ENCODE data around the gene CCDC60.

The CCDC60 gene

DNA sequence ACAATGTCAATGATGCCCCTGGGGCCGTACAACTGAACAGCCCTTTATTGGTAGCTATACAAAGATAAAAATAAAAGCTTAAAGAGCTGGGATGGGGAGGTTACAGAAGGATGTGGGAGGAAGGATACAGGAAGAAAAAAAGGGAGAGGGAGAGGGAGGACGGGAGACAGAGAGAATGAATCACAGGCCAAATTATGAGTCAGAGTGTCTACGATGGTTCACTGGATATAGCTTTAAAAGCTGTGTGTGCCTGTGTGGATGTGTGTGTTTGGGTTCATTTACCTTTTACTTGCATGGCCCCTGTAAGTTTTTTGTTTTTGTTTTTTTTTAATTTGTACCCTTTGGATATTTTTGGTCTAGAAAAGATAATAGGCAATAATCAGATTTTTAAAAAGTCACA lies 111.9 kb downstream of the CCDC60 start:
- DNase-seq (ENCODE audit: low spot score) = no peak

DNA sequence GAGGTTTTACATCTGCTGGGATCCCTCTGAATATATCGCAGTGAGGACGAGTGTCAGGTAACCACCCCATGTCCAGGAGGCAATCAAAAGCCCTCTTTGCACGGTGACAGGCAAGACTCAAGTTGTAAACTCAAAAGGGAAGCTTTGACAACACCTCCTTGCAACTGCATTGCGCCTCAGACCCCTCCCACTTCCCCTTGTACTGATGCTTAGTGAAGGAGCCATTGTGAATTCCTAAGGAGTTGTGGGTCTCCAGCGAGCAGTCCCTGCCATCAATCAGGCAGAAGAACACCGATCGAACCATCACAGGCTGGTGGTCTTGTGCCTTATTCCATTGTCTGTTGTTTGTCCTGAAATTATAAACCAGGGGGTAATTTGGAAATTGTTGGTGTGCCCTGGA lies 112.6 kb downstream of the CCDC60 start:
- DNase-seq (ENCODE audit: low spot score) = no peak

DNA sequence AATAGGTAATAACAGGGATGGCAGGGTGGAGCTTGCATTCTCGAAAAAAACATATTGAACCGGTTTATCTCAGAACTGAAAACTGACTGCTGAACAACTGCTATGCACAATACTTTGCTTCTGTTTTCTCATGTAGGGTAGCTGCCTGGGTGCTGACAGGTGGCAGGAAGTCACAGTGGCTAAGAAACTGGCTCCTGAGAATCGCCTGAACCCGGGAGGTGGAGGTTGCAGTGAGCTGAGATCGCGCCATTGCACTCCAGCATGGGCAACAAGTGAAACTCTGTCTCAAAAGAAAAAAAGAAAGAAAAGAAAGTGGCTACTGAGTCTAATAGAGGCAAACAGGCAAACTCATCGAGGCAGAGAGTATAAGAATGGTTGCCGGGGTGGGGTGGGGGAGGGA lies 113.1 kb downstream of the CCDC60 start:
- DNase-seq (ENCODE audit: low spot score) = no peak

DNA sequence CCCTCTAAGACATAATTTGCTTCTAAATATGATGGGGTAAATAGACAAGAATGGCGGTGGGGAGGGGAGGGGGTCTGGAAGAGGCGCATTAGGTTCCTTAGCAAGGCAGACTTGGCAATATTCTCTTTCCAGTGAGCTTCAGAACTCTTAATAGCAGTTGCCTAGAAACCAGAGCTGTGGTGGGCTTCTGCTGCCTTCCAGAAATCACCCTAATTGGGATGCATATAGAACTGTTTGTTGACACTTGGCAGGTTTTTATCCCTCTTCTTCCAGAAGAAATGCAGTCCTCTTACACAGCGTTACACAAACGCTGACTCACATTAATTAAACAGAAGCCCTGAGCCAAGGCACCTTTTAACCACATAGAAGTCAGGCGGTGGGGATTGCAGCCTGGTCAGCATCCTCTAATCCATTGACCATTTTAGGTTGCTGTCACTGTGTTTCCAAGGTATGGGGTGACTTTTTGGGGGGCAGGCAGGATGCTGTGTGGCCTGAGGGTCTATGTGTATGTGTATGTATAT lies 114.1 kb downstream of the CCDC60 start:
- DNase-seq (ENCODE audit: low spot score) = no peak

DNA sequence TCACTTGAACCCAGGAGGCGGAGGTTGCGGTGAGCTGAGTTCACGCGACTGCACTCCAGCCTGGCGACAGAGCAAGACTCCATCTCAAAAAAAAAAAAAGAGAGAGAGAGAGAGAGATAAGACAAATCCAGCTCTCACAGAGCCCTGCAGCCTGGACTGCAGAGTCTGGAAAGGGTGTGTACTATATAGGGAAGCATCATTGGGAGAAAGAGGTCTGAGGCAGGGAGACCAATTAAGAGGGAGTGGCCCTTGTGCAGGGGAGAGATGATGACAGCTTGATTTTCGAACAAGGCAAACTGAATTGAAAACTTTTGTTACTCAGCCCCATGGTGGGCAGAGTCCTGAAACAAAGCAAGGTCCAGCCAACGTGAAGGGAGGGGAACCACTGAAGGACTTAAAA lies 116.2 kb downstream of the CCDC60 start:
- no peak for DNase-seq (ENCODE audit: low spot score)

- no peak for DNase-seq (ENCODE audit: low spot score)
Measured at GRCh38 chr12:119456824-119457223, 122.3 kb downstream of the CCDC60 start.

DNA sequence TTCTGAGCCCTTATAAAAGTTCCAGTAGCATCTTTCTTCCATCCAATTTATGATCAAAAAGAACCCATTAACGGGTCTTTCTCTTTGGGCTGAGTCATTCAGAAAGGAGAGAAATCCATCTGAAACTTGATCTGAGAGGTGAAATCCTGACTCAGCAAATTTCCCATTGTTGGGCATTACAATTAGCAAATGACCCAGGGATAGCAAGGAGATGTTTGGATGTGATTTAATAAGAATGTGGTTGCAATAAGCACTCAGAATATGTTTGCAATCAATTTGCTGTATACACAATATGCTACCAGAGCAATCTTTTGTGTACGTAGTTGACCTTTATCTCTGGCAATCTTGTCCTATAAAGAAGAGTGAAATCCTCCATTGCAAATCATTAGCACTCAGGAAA lies 122.7 kb downstream of the CCDC60 start:
- DNase-seq (ENCODE audit: low spot score) = no peak

GRCh38 chr12:119459481-119459880 lies 125.0 kb downstream of the CCDC60 start:
- DNase-seq (ENCODE audit: low spot score) = no peak

GRCh38 chr12:119460876-119461275 lies 126.3 kb downstream of the CCDC60 start:
- DNase-seq (ENCODE audit: low spot score) = no peak

DNA sequence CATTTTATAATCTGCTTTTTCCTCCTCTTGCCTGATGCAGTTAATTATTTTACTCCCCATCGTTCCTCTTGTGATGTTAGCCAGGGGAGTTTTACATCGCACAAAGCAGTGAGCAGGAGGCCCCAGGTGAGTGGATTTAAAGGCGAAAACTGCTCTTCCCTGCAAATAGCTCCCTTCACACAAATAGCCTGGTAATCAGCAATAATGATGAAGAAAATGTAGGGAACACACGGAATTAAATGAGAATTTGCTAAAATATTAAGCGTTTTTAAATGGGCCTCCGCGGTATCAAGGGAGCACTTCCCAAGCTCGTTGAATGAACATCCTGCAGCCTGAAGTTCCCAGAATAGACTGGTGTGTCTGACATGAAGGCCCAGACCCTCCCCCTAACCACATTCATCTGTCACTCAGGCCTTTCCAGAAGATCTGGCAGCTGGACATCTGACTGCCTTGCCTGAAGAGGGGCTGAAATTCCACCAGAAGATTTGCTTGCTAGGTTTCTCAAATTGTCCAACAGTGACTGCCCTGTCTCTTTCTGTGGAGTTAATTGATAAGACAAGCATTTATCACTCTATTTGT lies 127.2 kb downstream of the CCDC60 start:
- no peak for DNase-seq (ENCODE audit: low spot score)

DNA sequence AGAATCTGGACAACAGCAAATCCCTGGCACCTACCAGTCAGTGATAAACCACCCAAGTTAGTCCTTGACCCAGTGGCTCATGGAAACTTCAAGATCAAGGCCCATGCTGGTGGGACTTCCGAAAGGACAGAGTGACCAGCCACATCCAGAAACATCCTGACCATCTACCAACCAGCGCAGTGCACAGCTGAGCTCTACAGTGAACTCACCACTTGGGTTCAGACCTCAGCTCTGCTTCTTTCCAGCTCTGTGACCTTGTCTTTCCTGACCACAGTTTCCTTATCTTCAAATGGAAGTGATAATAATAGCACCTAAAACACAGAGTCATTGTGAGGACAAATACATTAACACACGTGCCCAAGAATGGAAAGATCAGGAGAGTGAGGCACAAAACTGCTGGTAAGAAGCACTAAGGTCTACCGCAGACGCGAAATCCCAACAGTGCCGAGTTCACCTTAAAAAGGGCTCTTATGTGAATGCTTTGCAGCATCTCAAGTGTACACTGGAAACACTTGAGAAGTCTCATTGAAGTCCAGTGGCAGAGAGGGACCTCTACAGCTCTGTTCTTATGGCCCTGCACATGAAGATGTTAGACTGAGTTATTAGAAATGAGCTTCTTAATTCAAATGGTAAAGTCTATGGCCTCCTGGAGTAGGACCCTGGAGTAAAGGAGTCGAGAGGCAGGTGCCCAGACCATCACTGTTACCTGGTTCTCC lies 128.8 kb downstream of the CCDC60 start:
- DNase-seq (ENCODE audit: low spot score) = no peak

DNA sequence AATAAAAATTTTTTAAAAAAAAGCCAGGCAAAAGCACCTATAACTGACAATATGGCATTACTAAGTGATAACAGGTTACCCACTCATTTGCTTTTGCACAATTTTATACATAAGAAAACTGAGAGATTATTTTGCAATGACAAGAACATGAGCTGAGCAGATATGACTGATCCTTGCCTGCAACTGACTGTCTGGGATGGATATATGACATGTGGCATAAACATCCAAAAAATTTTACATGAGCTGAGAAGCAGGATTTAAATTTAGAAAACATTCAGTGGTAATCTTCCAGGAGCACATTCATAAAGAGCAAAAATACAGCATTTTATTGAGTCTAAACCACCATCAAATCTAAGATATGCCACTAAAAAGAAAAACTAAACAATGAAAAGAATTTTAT lies 133.8 kb downstream of the CCDC60 start:
- DNase-seq (ENCODE audit: low spot score) = no peak

GRCh38 chr12:119475650-119476049 lies 141.1 kb downstream of the CCDC60 start:
- DNase-seq (ENCODE audit: low spot score) = no peak

DNA sequence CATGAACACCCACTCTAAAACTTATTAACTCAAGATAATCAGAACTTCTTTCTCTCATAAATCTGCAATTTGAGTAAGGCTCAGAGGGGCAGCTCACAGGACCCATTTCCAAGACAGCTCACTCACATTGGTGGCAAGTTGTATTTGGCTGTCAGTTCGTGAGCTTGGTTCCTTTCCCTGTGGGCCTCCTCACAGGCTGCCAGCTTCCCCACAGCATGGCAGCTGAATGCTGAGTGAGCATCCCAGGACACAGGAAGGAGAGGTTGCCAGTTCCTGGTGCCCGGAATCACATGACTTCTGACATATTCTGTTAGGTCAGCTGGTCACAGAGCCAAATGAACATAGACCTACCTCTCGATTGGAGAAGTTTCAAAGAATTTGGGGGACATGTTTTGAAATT lies 142.4 kb downstream of the CCDC60 start:
- no peak for DNase-seq (ENCODE audit: low spot score)

GRCh38 chr12:119479121-119479561 lies 144.6 kb downstream of the CCDC60 start:
- no peak for DNase-seq (ENCODE audit: low spot score)

GRCh38 chr12:119480551-119480950 lies 146.0 kb downstream of the CCDC60 start:
- DNase-seq (ENCODE audit: low spot score) = no peak

DNA sequence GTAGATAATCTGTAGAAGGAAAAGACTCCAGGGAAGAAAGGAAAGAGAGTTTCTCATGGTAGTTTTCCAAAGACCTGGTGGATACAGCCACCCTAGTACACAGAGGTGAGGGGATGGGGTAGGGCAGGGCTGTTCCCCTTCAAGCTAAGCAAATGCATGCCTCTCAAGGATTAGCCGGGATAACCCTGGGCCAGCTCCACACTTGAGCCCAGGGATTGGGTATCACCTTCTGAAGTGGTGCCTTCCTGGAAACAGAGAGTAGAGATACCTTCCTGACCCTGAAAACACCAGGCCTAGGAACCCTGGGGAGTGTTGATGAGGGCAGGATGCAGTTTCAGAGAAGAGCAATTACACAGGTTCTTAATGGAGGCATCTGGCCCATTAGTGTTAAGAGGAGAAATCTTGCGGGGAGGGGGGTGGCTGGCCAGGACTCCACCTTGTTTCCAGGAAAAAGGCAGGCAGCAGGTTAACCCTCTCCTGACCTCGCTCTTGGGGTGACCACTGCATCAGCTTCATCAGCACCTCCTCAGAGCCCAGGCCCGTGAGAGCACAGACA lies 152.1 kb downstream of the CCDC60 start:
- peak; percentile 47 for DNase-seq (ENCODE audit: low spot score)

- DNase-seq (ENCODE audit: low spot score) = no peak
Measured at GRCh38 chr12:119491814-119492213, 157.3 kb downstream of the CCDC60 start.

GRCh38 chr12:119500209-119500608 lies 165.7 kb downstream of the CCDC60 start:
- DNase-seq (ENCODE audit: low spot score) = no peak

GRCh38 chr12:119501052-119501451 lies 166.5 kb downstream of the CCDC60 start:
- DNase-seq (ENCODE audit: low spot score) = no peak

DNA sequence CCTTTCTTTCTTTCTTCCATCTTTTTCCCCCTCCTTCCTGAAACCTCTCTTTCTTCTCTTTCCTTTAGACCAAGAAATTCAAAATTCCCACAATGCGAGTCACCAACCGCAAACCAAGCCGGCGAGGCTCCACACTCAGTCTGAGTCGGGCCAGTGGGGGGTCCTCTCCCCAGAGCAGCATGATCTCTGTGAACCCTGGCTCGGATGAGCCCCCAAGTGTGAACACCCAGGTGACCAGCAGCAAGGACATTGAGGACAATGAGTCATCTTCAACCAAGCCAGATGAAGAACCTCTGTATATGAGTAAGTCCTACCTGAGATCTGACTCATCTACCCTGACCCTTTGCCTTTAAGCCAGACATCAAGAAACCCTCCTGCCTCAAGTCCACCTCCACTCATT lies 170.5 kb downstream of the CCDC60 start:
- no peak for DNase-seq (ENCODE audit: low spot score)

DNA sequence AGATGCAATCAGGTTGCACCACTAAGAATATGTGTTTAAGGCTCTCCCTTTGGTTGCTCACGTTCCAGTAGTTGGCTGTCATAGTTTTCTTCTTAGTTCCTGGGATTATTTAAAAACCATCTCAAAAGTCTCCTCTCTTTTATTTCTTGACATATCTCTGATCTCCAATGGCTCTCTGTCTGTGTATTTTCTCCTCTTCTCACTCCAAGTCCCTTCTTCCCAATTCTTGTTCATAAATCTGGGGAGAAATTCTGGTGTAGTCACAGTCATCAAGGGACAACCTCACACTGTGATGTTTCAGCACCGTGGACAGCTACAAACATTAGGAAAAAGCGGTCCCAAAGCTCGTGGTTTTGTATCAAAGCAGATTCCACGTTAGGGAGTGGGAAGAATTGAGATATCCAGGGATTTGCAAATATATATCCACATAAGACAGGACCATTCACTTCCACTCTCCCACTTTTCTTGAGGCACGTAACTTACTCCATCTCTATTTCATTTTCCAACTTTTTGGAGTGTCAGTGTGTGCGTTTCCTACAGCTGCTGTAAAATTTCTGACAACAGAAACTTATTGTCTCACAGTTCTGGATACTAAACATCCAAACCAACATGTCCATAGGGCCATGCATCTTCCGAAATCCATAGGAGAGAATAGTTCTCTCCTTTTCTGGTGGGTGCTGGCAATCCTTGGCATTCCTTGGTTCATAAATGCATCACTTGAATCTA lies 178.4 kb downstream of the CCDC60 start:
- DNase-seq (ENCODE audit: low spot score) = peak; percentile 56

DNA sequence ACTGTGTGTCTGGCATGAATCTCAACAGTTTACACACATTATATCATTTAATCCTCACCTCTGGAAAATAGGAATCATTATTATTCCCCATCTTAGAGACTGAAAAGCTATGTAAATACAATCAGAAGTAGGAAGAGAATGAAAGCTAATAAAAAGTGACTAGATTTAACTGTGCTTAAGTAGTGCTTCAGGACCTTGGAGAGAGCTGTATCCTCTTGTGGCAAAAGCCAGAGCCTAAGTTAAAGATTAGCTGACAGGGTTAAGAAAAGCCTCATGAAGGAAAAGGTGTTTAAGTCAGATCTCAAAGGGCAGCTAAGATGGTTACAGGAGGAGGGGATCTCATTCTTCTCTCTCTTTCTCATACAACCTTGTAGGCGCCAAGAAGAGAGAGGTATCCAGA lies 193.7 kb downstream of the CCDC60 start:
- DNase-seq (ENCODE audit: low spot score) = peak; percentile 56
